GM19438 (cell line): ENCODE results near the gene KRTAP5-4.
"Not testable (repeated sequence)": the region's sequence is repeated elsewhere in the genome, so short reads cannot be mapped to it uniquely, and the experiment has no call there.

Source experiments
- ATAC-seq: cut with Tn5 transposase; IDR thresholded peaks from one replicate; pipeline ENCODE4 v1.9.1; 2021; ENCODE audit warnings: low read depth; ENCODE audit not compliant: unreplicated experiment

KRTAP5-4 gene, protein sequence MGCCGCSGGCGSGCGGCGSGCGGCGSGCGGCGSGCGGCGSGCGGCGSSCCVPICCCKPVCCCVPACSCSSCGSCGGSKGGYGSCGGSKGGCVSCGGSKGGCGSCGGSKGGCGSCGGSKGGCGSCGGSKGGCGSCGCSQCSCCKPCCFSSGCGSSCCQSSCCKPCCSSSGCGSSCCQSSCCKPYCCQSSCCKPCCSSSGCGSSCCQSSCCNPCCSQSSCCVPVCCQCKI

GRCh38 chr11:1622086-1622485 is at the start of gene KRTAP5-4:
Gene KRTAP5-4, minus strand, starts transcription at chr11:1622138. Its CDS starts 45 bp downstream, at chr11:1622093.
- ATAC-seq = no peak

DNA sequence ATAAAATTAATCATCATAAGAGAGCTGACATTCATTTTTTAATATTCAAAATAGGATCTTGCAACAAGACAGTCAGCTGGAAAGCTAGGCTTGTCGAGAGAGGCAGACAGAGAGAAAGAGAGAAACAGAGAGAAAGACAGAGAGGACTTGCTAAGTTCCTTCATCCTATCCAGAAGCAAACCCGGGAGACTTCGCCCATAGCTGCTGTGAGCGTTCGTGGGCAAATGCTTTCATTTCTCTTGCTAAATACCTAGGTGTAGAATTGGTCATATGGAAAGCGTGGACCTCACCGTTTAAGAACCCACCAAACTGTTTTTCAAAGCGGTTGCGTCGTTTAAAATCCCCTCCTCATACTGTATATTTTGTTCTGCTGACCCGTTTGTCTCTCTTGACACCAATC is 49.7 kb upstream of the KRTAP5-4 start:
- no peak for ATAC-seq

GRCh38 chr11:1670905-1671371 is 49.0 kb upstream of the KRTAP5-4 start:
- ATAC-seq = no peak

DNA sequence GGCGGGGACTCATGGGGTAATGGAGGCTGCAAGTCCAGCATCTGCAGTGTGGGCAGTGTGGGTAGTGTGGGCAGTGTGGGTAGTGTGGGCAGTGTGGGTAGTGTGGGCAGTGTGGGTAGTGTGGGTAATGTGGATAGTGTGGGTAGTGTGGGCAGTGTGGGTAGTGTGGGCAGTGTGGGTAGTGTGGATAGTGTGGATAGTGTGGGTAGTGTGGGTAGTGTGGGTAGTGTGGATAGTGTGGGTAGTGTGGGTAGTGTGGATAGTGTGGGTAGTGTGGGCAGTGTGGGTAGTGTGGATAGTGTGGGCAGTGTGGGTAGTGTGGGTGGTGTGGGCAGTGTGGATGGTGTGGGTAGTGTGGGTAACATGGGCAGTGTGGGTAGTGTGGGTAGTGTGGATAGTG is 48.5 kb upstream of the KRTAP5-4 start:
- ATAC-seq = not testable (repeated sequence)

DNA sequence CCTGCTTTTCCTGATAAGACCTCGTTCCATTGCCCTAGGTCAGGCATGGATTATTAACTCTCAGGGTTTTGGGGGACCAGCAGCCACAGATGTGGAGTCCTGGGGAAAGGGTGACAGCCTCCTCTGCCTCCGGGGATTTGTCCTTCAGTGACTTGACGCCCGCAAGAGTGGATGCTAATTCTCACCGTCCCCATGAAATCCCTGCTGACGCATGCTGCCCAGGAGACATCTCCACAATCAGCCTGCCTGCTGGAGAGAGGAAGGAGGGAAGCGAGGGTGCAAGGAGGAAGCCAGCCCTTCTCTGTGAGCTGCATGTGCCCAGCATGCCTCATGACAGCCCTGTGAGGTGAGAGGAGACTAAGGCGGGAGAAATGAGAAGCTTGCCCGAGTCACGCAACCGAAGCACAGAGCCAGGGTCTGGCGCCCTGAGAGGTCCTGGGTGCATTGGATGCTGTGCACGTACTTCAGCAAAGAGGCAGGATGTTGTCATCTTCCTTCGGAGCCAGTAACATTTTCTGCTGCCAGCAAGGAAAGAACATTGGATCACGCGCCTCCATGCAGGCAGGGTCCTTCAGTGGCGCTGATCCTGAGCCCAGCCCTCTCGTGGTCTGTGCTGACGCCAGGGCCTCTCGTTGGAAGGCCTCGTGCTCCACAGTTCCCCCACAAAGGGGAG is 47.7 kb upstream of the KRTAP5-4 start:
- ATAC-seq = no peak

DNA sequence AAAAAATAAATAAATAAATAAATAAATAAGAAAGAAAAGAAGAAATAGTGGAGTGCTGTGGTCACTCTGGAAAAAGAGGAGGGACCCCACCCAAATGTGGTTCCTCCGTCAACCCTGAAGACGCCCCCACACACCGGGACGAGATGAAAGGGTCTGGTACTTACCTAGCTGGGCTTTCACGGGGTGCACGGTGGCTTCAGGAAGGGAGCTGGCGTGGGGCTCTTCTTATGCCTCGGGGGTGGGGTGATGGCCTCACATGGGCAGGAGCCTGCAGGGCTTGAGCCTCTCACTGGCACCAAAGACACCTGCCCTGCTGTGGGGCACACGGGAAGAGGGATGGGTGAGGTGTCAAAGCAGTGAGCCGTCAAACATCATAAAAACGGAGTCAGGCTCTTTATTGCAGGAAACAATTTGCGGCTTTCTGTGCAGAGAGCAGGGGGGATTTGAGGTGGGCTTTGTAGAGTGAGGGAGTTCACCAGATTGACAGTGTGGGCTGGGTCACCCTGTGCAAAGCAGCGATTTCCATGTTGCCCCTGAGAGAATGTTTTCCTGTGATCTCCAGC is 47.1 kb upstream of the KRTAP5-4 start:
- ATAC-seq = no peak

DNA sequence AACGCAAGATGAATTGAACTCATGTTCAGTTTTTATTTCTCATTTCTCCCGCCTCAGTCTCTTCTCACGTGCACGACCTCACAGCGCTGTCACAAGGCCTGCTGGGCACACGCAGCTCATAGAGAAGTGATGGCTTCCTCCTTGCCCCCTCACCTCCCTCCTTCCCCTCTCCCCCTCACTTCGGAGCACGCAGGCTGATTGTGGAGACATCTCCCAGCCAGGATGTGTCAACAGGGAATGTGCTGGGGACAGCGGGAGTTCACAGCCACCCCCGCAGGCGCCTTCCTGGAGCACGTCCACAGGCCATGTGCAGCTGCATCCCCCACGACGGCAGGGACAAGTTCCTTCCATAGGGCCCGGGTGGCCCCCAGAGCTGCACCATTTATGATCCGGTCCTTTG is 46.0 kb upstream of the KRTAP5-4 start:
- no peak for ATAC-seq

- ATAC-seq = no peak
These were observed 45.3 kb upstream of the KRTAP5-4 start for GRCh38 chr11:1667121-1667850.

GRCh38 chr11:1665313-1665712 is 43.4 kb upstream of the KRTAP5-4 start:
- no peak for ATAC-seq

DNA sequence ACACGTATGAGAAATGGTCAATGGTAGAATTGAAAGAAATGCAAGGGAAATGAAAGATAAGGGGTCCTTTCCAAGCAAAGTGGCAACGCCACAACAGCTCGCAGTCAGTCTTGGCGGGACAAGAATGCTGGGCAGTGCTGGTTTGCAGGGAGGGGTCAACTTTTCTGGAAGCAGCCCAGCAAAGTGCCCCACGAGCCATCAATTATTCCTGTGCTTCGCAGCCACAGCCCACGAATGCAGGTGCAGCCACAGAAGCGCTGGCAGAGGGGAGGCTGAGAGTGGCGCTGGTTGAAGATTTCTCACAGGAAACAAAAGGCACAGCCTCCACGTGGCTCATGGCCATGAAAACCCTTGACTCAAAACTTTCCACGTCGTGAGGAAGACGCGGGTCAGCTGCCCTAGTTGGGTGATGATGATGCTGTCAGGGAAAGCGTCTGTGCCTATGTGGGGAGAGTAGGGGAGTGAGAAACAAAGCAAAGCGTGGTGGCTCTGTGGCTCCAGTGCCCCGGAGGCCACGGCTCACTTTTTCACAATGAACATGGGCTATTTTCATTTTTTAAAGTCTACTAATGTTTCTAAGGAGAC is 40.9 kb upstream of the KRTAP5-4 start:
- not testable (repeated sequence) for ATAC-seq

DNA sequence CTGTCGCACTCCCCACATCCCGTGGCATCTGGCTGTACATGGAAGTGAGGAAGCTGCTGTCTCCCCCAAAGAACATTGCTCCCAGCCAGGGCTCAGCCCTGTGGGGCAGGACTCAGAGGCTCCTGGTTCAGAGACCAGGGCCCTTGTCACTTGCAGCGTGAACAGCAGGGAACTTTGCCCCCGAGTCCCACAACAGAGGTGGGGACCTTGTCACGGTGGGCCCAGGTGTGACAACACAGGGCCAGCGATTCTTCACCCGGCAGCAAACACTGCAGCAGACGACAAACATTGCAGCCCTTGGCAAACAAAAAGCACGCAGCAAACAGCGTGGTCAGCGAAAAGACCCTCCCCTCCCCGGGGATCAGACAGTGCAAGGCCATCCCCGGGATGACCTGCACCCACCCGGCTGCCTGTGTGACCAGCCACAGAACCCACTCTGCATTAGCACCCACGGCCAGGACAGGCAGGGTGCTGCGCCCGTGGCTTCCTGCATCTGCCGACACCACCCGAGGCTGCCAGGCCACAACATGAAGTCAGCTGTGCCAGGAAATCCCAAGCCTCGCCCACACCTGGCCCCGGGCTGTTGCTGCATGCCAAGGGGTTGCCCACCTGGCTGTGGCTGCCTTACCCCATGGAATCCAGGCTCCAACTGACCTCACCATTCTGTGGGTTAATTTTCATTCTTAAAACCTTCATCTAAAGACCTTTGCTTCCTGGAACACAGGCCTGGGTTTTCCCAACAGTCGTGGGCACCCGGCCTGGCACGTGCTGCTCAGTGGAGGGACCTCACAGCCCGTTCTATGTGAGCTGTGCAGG is 39.7 kb upstream of the KRTAP5-4 start:
- not testable (repeated sequence) for ATAC-seq

DNA sequence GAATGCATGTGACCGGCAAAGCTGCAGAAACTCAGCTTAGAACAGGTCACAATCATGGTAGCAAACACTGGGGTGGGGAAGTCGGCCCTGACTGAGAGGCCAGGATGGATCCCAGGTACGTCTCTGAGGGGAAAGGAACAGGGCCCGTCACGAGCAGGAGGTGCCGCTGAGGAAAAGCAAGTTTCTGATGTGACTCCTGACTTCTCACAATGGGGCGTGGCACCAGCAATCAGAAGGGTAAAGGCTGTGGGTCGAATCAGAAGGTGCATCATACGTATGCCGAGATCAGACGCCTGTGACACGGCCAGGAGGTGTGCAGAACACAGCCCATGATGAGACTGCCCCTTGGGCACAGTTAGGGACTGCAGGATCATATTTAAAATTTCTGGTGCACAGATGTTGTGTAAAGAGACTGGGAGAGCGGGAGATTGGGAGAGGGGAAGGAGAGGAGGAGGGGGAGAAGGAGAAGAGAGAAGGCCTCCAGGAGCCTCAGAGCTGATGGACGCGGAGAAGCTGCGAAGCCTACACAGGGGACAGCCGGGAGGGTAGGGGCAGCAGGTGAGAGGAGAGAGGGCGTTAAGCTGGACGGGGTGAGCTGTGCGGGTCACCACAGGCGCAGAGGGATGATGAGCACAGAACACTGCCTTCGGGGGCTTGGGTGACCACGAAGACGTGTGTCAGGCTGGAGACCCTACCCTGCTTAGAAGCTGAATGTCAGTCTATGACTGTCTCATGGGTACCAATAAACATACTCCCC is 38.4 kb upstream of the KRTAP5-4 start:
- no peak for ATAC-seq

- no peak for ATAC-seq
These were observed 37.6 kb upstream of the KRTAP5-4 start for GRCh38 chr11:1659506-1659905.

DNA sequence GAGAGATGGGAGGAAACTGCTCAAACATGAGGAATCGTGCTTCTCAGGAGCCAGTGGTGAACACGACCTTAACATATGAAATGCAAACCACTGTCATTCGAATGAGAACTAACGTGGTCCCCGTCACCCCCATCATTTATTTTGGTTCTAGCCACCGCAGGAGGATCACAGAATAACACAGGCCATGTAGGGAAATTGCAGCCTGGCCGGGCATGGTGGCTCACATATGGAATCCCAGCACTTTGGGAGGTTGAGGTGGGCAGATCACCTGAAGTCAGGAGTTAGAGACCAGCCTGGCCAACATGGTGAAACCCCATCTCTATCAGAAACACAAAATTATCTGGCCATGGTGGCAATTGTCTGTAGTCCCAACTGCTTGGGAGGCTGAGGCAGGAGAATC is 34.7 kb upstream of the KRTAP5-4 start:
- ATAC-seq = no peak

GRCh38 chr11:1656061-1656441 is 34.1 kb upstream of the KRTAP5-4 start:
- no peak for ATAC-seq

- ATAC-seq = no peak
These were observed 33.5 kb upstream of the KRTAP5-4 start for GRCh38 chr11:1655168-1656060.

DNA sequence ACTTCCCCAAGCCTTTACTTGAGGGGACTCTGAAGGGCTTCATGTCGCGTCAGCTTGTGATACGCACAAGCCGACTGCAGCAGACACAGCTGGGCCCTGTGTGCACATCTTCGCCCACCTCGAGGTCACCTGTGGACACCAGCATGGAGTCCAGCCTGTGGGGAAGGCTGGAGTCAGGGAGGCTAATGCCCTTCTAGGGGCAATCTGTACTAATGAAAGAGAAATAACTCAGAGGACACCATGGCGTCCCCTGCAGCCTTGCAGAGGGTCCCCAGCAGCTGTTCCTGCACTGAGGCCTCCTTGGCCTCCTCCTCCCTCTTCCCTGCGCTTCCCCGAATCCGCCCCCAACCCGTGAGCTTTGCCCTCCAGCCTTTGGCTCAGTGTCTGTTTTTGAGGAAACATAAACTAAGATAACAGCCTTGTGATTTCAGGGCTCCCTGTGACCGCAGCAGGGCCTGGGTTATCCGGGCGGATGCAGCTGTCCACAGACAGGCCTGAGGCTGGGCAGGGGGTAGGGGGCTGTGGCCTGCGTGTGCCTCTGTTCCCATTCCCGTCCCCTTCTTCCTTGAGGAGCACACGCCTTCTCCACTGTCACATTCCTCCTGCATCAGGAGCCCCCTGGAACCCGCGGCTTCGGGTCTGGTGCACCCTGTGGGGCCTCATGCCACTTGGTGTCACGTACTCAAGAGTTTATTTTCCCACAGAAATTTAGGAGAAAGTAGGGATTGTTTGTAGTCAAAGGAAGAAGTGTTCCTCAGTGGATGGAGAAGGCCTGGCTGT is 32.6 kb upstream of the KRTAP5-4 start:
- ATAC-seq = no peak
